ENCODE measurements around the gene TMEM37. TPM values are rescaled to one million over a fixed set of nuclear protein-coding genes. Genes with fewer than 3 reads are reported as not detected.

TMEM37 gene
- total and polyA plus RNA-seq, 2 of the 8 experiments (the other 6 are each of a cell fraction or from before 2014, with no cell fraction given): 11.0 to 16.2 TPM

GRCh38 chr2:119425620-119426395 is 5.8 kb upstream of the TMEM37 start (continued):
- TF ChIP-seq USF2 (IDR thresholded peaks at IDR 0.05; ENCODE audit: low read length): no peak
- no peak for TF ChIP-seq POLR2A (IDR thresholded peaks at IDR 0.05; ENCODE audit: control extremely low read depth in 1 of 2, low read depth in 2 of 2, low read length in 2 of 2)
- TF ChIP-seq HDAC6 (IDR thresholded peaks at IDR 0.05; ENCODE audit: low read depth, low read length): no peak
- no peak for TF ChIP-seq CHD7 (IDR thresholded peaks at IDR 0.05; ENCODE audit: insufficient replicate concordance, low read length)
- TF ChIP-seq YY1 (IDR thresholded peaks at IDR 0.05; ENCODE audit: low read depth, low read length): no peak
- no peak for TF ChIP-seq CHD1 (IDR thresholded peaks at IDR 0.05; ENCODE audit: low read depth, low read length)
- no peak for TF ChIP-seq HDAC2 (IDR thresholded peaks at IDR 0.05; ENCODE audit: borderline replicate concordance in 1 of 2, low read depth in 2 of 2, low read length in 2 of 2)
